IMR-90 (cell line): ENCODE results near the gene SVOPL.

Source experiments
- BHLHE40 ChIP-seq: fragments of 150-350 bp; IDR thresholded peaks from 2 replicates; pipeline ENCODE4 v1.6.1; 2016; ENCODE audit warnings: mild to moderate bottlenecking, low read depth, low read length
- CEBPB ChIP-seq: IDR thresholded peaks from 2 replicates; pipeline ENCODE4 v1.6.1; 2012; ENCODE audit warnings: low read depth, low read length, improper control_type of control experiment
- CTCF ChIP-seq: conservative IDR thresholded peaks from 2 replicates; pipeline ENCODE4 v1.5.1; 2012; ENCODE audit warnings: mild to moderate bottlenecking, low read depth, low read length, improper control_type of control experiment
- FOS ChIP-seq: fragments of 150-350 bp; IDR thresholded peaks from 2 replicates; pipeline ENCODE4 v1.6.1; 2016; ENCODE audit warnings: low read depth, low read length
- NFE2L2 ChIP-seq: fragments of 150-350 bp; IDR thresholded peaks from 2 replicates; pipeline ENCODE4 v1.6.1; 2016; ENCODE audit warnings: low read depth, mild to moderate bottlenecking, low read length
- POLR2A ChIP-seq: IDR thresholded peaks from 2 replicates; pipeline ENCODE4 v1.6.1; 2012; ENCODE audit warnings: mild to moderate bottlenecking, low read depth, low read length
- RCOR1 ChIP-seq: IDR thresholded peaks from 2 replicates; pipeline ENCODE4 v1.6.1; 2012; ENCODE audit warnings: mild to moderate bottlenecking, low read length, improper control_type of control experiment; ENCODE audit not compliant: insufficient replicate concordance
- RFX5 ChIP-seq: IDR thresholded peaks from 2 replicates; pipeline ENCODE4 v1.8.0; 2012; ENCODE audit warnings: low read depth, mild to moderate bottlenecking, low read length, moderate library complexity
- SMC3 ChIP-seq: fragments of 150-350 bp; IDR thresholded peaks from 2 replicates; pipeline ENCODE4 v1.6.1; 2016; ENCODE audit warnings: low read depth, mild to moderate bottlenecking, antibody characterized with exemption, low read length, moderate library complexity

GRCh38 chr7:138581065-138581464 is 120.1 kb downstream of the SVOPL start:
- no peak for TF ChIP-seq CTCF
- no peak for TF ChIP-seq FOS
- TF ChIP-seq NFE2L2 = no peak
- TF ChIP-seq POLR2A = no peak
- no peak for TF ChIP-seq RFX5
- TF ChIP-seq CEBPB = no peak
- no peak for TF ChIP-seq BHLHE40
- TF ChIP-seq SMC3 = no peak
- no peak for TF ChIP-seq RCOR1
